Measurements from ENCODE around the gene TTC28. TPM values are rescaled to one million over a fixed set of nuclear protein-coding genes. Genes with fewer than 3 reads are reported as not detected.

The TTC28 gene
- polyA plus RNA-seq, 4 donors = 0.45 to 24.0 (median 3.7) TPM

- no peak for DNase-seq
- 71 to 94% (median 91%) methylated on average over 2 of the region's 2 CpGs for WGBS, 3 donors
- H3K27ac ChIP-seq (ENCODE audit: low read depth in 1 of 3, low read length in 2 of 3) = no peak overlapping the region
- no peaks in the 10 kb centered on the region for H3K4me1 ChIP-seq (ENCODE audit: control insufficient read depth in 3 of 3, insufficient read depth in 2 of 3, low read depth in 1 of 3, low read length in 2 of 3)
- H3K27me3 ChIP-seq (ENCODE audit: control insufficient read depth in 3 of 3, insufficient read depth in 3 of 3, low read length in 3 of 3) = no peaks in the 10 kb centered on the region
- no peak overlapping the region for H3K4me3 ChIP-seq (ENCODE audit: low read depth in 1 of 3, low read length in 3 of 3)
- FAIRE-seq = no peak
- H3K36me3 ChIP-seq (ENCODE audit: control insufficient read depth in 3 of 3, insufficient read depth in 2 of 3, low read depth in 1 of 3, low read length in 3 of 3) = peaks cover 0 to 2% (median 0%) of the 10 kb centered on the region in 3 donors
- H3K9me3 ChIP-seq (ENCODE audit: control insufficient read depth in 2 of 2, insufficient read depth in 1 of 2, low read depth in 1 of 2, low read length in 1 of 2) = peaks cover 0 to 4% of the 10 kb centered on the region in 2 donors
These were observed 419.8 kb downstream of the TTC28 start for GRCh38 chr22:28259774-28260312.

- Histone ChIP-seq H3K4me1 (ENCODE audit: control insufficient read depth in 3 of 3, insufficient read depth in 2 of 3, low read depth in 1 of 3, low read length in 2 of 3) (peaks cover 0 to 2% (median 0%) of the 10 kb centered on the region in 3 donors), H3K9me3 (ENCODE audit: control insufficient read depth in 2 of 2, insufficient read depth in 1 of 2, low read depth in 1 of 2, low read length in 1 of 2) (peaks cover 0 to 4% of the 10 kb centered on the region in 2 donors), H3K27ac (ENCODE audit: low read depth in 1 of 3, low read length in 2 of 3) (no peak overlapping the region), H3K4me3 (ENCODE audit: low read depth in 1 of 3, low read length in 3 of 3) (no peak overlapping the region), H3K36me3 (ENCODE audit: control insufficient read depth in 3 of 3, insufficient read depth in 2 of 3, low read depth in 1 of 3, low read length in 3 of 3) (no peaks in the 10 kb centered on the region), H3K27me3 (ENCODE audit: control insufficient read depth in 3 of 3, insufficient read depth in 3 of 3, low read length in 3 of 3) (no peaks in the 10 kb centered on the region)
- no peak for FAIRE-seq
- 71 to 100% (median 86%) methylated on average over 1 of the region's 1 CpG for WGBS, 3 donors
- DNase-seq = no peak
These were observed 425.2 kb downstream of the TTC28 start for GRCh38 chr22:28254396-28254795.

- FAIRE-seq (no peak), DNase-seq (peak in 1 of 2 donors; percentile 68)
- Histone ChIP-seq H3K9me3 (ENCODE audit: control insufficient read depth in 2 of 2, insufficient read depth in 1 of 2, low read depth in 1 of 2, low read length in 1 of 2) (peaks cover 0 to 4% of the 10 kb centered on the region in 2 donors), H3K4me1 (ENCODE audit: control insufficient read depth in 3 of 3, insufficient read depth in 2 of 3, low read depth in 1 of 3, low read length in 2 of 3) (peaks cover 0 to 5% (median 0%) of the 10 kb centered on the region in 3 donors), H3K4me3 (ENCODE audit: low read depth in 1 of 3, low read length in 3 of 3) (no peak overlapping the region), H3K27ac (ENCODE audit: low read depth in 1 of 3, low read length in 2 of 3) (peak overlapping the region in 1 of 3 donors; percentile 32), H3K27me3 (ENCODE audit: control insufficient read depth in 3 of 3, insufficient read depth in 3 of 3, low read length in 3 of 3) (no peaks in the 10 kb centered on the region), H3K36me3 (ENCODE audit: control insufficient read depth in 3 of 3, insufficient read depth in 2 of 3, low read depth in 1 of 3, low read length in 3 of 3) (no peaks in the 10 kb centered on the region)
- 17 to 54% (median 37%) methylated on average over 2 of the region's 2 CpGs for WGBS, 3 donors
These were observed 427.1 kb downstream of the TTC28 start for GRCh38 chr22:28252539-28252938.

- H3K9me3 ChIP-seq (ENCODE audit: control insufficient read depth in 2 of 2, insufficient read depth in 1 of 2, low read depth in 1 of 2, low read length in 1 of 2) = no peaks in the 10 kb centered on the region
- 92 to 97% (median 92%) methylated on average over 2 of the region's 2 CpGs for WGBS, 3 donors
- H3K27ac ChIP-seq (ENCODE audit: low read depth in 1 of 3, low read length in 2 of 3) = no peak overlapping the region
- H3K4me3 ChIP-seq (ENCODE audit: low read depth in 1 of 3, low read length in 3 of 3) = no peak overlapping the region
- no peak for FAIRE-seq
- no peaks in the 10 kb centered on the region for H3K36me3 ChIP-seq (ENCODE audit: control insufficient read depth in 3 of 3, insufficient read depth in 2 of 3, low read depth in 1 of 3, low read length in 3 of 3)
- H3K4me1 ChIP-seq (ENCODE audit: control insufficient read depth in 3 of 3, insufficient read depth in 2 of 3, low read depth in 1 of 3, low read length in 2 of 3) = peaks cover 0 to 5% (median 4%) of the 10 kb centered on the region in 3 donors
- H3K27me3 ChIP-seq (ENCODE audit: control insufficient read depth in 3 of 3, insufficient read depth in 3 of 3, low read length in 3 of 3) = no peaks in the 10 kb centered on the region
- no peak for DNase-seq
These were observed 429.5 kb downstream of the TTC28 start for GRCh38 chr22:28250036-28250695.

GRCh38 chr22:28249402-28249801 lies 430.2 kb downstream of the TTC28 start:
- Histone ChIP-seq H3K36me3 (ENCODE audit: control insufficient read depth in 3 of 3, insufficient read depth in 2 of 3, low read depth in 1 of 3, low read length in 3 of 3) (no peaks in the 10 kb centered on the region), H3K9me3 (ENCODE audit: control insufficient read depth in 2 of 2, insufficient read depth in 1 of 2, low read depth in 1 of 2, low read length in 1 of 2) (no peaks in the 10 kb centered on the region), H3K4me3 (ENCODE audit: low read depth in 1 of 3, low read length in 3 of 3) (no peak overlapping the region), H3K4me1 (ENCODE audit: control insufficient read depth in 3 of 3, insufficient read depth in 2 of 3, low read depth in 1 of 3, low read length in 2 of 3) (peaks cover 2 to 9% (median 8%) of the 10 kb centered on the region in 3 donors), H3K27ac (ENCODE audit: low read depth in 1 of 3, low read length in 2 of 3) (no peak overlapping the region), H3K27me3 (ENCODE audit: control insufficient read depth in 3 of 3, insufficient read depth in 3 of 3, low read length in 3 of 3) (no peaks in the 10 kb centered on the region)
- no peak for FAIRE-seq
- DNase-seq = no peak
- WGBS, 3 donors = 82 to 91% (median 84%) methylated on average over 2 of the region's 2 CpGs

- Histone ChIP-seq H3K27me3 (ENCODE audit: control insufficient read depth in 3 of 3, insufficient read depth in 3 of 3, low read length in 3 of 3) (no peaks in the 10 kb centered on the region), H3K4me1 (ENCODE audit: control insufficient read depth in 3 of 3, insufficient read depth in 2 of 3, low read depth in 1 of 3, low read length in 2 of 3) (peaks cover 2 to 10% (median 9%) of the 10 kb centered on the region in 3 donors), H3K36me3 (ENCODE audit: control insufficient read depth in 3 of 3, insufficient read depth in 2 of 3, low read depth in 1 of 3, low read length in 3 of 3) (no peaks in the 10 kb centered on the region), H3K27ac (ENCODE audit: low read depth in 1 of 3, low read length in 2 of 3) (no peak overlapping the region), H3K9me3 (ENCODE audit: control insufficient read depth in 2 of 2, insufficient read depth in 1 of 2, low read depth in 1 of 2, low read length in 1 of 2) (no peaks in the 10 kb centered on the region), H3K4me3 (ENCODE audit: low read depth in 1 of 3, low read length in 3 of 3) (no peak overlapping the region)
- DNase-seq = no peak
- FAIRE-seq = no peak
These were observed 431.8 kb downstream of the TTC28 start for GRCh38 chr22:28247667-28248363.

- H3K27ac ChIP-seq (ENCODE audit: low read depth in 1 of 3, low read length in 2 of 3) = no peak overlapping the region
- no peak overlapping the region for H3K4me3 ChIP-seq (ENCODE audit: low read depth in 1 of 3, low read length in 3 of 3)
- FAIRE-seq (no peak), DNase-seq (no peak)
- WGBS, 3 donors = 81 to 92% (median 87%) methylated on average over 5 of the region's 5 CpGs
- no peaks in the 10 kb centered on the region for H3K27me3 ChIP-seq (ENCODE audit: control insufficient read depth in 3 of 3, insufficient read depth in 3 of 3, low read length in 3 of 3)
- no peaks in the 10 kb centered on the region for H3K9me3 ChIP-seq (ENCODE audit: control insufficient read depth in 2 of 2, insufficient read depth in 1 of 2, low read depth in 1 of 2, low read length in 1 of 2)
- H3K36me3 ChIP-seq (ENCODE audit: control insufficient read depth in 3 of 3, insufficient read depth in 2 of 3, low read depth in 1 of 3, low read length in 3 of 3) = no peaks in the 10 kb centered on the region
- peaks cover 2 to 10% (median 9%) of the 10 kb centered on the region in 3 donors for H3K4me1 ChIP-seq (ENCODE audit: control insufficient read depth in 3 of 3, insufficient read depth in 2 of 3, low read depth in 1 of 3, low read length in 2 of 3)
These were observed 432.5 kb downstream of the TTC28 start for GRCh38 chr22:28247136-28247535.

- no peaks in the 10 kb centered on the region for H3K9me3 ChIP-seq (ENCODE audit: control insufficient read depth in 2 of 2, insufficient read depth in 1 of 2, low read depth in 1 of 2, low read length in 1 of 2)
- DNase-seq (no peak), FAIRE-seq (no peak)
- no peak overlapping the region for H3K27ac ChIP-seq (ENCODE audit: low read depth in 1 of 3, low read length in 2 of 3)
- H3K4me3 ChIP-seq (ENCODE audit: low read depth in 1 of 3, low read length in 3 of 3) = no peak overlapping the region
- 93 to 95% (median 93%) methylated on average over 2 of the region's 2 CpGs for WGBS, 3 donors
- H3K36me3 ChIP-seq (ENCODE audit: control insufficient read depth in 3 of 3, insufficient read depth in 2 of 3, low read depth in 1 of 3, low read length in 3 of 3) = no peaks in the 10 kb centered on the region
- H3K4me1 ChIP-seq (ENCODE audit: control insufficient read depth in 3 of 3, insufficient read depth in 2 of 3, low read depth in 1 of 3, low read length in 2 of 3) = peaks cover 2 to 10% (median 9%) of the 10 kb centered on the region in 3 donors
- no peaks in the 10 kb centered on the region for H3K27me3 ChIP-seq (ENCODE audit: control insufficient read depth in 3 of 3, insufficient read depth in 3 of 3, low read length in 3 of 3)
These were observed 433.2 kb downstream of the TTC28 start for GRCh38 chr22:28246397-28246796.

All from small intestine (tissue), 7 donors.